Activated CD4-positive, CD25-positive, alpha-beta regulatory T cell treated with anti-CD3 and anti-CD28 coated beads, Interleukin-2, amount 50 U/mL, for 16 hours (primary cell): ENCODE measurements around the gene PBX2.
"Not testable (repeated sequence)": the region's sequence is repeated elsewhere in the genome, so short reads cannot be mapped to it uniquely, and the experiment has no call there.

Experiments used
- DNase-seq: peaks from one replicate; pipeline ENCODE4 v3.0.0-alpha.2; 2020; ENCODE audit warnings: low read depth, low spot score

Gene PBX2, protein sequence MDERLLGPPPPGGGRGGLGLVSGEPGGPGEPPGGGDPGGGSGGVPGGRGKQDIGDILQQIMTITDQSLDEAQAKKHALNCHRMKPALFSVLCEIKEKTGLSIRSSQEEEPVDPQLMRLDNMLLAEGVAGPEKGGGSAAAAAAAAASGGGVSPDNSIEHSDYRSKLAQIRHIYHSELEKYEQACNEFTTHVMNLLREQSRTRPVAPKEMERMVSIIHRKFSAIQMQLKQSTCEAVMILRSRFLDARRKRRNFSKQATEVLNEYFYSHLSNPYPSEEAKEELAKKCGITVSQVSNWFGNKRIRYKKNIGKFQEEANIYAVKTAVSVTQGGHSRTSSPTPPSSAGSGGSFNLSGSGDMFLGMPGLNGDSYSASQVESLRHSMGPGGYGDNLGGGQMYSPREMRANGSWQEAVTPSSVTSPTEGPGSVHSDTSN

DNA sequence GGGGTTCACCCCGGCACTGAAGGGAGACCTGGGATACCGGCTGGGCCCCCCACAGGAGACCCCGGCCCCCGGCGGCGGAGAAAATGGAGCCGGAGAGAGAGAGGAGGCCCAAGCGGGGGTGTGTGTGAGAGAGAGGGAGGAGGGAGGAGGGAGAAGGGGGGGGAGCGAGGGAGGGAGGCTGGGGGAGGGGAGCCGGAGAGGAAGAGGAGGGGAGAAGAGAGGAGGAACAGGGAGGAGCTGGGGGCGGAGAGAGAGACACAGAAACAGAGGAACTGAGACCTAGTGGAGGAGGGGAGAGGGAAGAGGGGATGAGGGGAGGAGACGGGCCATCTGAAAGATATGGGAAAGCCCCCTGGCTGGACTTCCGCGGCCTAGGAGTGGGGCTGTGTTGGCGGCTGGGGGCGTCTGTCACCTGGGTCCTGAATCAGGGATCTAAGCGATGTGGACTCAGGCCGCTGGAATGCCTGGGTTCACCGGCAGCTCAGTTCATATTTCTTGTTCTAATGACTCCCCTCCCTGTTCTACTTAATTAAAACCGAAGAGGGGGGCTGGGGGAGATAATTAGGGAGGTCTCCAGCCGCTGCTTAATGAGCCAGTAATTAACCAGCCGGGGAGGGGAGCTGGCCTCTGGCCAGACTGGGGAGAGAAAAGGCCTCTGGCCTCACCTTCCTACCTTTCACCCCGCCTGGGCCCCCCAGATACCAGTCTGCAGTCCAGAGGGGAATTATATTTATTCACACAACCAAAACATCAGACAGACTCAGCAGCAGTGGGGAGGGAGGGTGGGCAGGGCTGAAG is at the start of gene PBX2:
Gene PBX2, minus strand, starts transcription at position 149 of the 798 bp plus-strand sequence. CDS start 287 bp downstream, outside the sequence.
- peak; percentile 62 for DNase-seq

DNA sequence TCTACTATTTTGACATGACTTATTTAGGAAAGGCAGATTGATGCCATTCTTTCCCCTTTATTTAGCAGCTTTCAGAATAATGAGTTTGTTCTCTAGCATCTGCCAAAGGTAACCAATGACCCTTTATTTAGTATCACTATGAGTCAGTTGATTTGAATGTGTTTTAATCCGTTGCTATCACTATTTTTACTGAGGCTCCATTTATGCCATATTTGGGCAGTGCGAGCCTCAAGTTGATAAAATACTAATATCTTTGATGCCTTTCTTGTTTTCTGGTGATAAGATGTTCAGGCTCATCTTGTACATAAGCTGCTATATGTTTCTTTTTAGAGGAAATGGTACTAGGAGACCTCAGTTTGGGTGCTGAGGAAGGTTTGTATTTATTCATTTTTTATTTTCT is 49.5 kb upstream of the PBX2 start:
- no peak for DNase-seq

DNA sequence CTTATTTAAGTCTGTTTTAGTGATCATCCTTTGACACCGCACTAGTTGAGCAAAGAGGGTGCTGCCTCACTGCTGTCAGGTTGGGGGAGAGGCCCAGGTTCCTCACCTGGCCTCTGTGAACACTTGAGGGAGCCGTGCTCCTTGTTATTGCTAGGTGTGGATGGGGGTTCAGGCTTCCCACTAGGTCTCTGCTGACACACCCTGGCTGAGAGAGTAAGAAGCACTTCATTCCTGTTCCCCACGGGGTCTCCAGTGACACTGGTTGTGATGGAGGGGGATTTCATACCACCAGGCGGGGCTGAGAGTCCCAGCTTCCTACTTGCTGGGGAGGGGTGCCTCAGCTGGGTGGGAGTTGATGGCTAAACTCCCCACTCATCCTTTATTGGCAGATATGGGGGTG is 44.9 kb upstream of the PBX2 start:
- DNase-seq, result no peak

DNA sequence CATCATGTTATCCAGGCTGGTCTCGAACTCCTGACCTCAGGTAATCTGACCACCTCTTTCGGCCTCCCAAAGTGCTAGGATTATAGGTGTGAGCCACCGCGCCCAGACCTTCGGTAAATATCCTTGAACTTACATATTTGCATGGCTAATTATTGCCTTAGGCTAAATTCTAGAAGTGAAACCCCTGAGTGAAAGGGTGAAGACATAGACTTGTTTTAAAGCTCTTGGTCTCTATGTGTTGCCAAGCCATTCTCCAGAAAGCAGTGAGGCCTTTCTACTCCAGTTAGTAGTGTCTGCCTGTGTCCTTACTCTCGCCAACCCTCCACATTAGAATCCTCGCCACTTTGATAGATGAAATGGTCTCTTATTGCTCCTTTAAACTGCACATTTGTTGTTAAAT is 36.4 kb upstream of the PBX2 start:
- DNase-seq, result no peak

DNA sequence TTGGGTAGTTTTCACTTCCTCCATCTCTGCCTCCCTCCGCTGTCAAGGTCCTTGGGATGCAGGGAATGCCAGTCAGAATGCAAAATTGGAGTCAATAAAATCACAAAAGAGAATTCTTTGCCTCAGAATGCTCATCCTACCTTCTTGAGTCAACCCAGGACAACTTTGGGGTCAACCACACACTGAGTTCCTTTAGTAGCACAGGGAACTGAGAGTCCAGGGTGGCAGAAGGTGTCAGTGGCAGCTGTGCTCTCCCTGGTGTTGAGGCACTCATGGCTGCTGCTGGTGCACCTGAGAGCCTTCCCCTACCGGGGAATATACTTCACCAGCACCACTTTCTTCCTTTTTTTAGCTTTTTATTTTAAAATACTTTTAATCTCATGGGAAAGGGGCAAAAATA is 34.7 kb upstream of the PBX2 start:
- no peak for DNase-seq

DNA sequence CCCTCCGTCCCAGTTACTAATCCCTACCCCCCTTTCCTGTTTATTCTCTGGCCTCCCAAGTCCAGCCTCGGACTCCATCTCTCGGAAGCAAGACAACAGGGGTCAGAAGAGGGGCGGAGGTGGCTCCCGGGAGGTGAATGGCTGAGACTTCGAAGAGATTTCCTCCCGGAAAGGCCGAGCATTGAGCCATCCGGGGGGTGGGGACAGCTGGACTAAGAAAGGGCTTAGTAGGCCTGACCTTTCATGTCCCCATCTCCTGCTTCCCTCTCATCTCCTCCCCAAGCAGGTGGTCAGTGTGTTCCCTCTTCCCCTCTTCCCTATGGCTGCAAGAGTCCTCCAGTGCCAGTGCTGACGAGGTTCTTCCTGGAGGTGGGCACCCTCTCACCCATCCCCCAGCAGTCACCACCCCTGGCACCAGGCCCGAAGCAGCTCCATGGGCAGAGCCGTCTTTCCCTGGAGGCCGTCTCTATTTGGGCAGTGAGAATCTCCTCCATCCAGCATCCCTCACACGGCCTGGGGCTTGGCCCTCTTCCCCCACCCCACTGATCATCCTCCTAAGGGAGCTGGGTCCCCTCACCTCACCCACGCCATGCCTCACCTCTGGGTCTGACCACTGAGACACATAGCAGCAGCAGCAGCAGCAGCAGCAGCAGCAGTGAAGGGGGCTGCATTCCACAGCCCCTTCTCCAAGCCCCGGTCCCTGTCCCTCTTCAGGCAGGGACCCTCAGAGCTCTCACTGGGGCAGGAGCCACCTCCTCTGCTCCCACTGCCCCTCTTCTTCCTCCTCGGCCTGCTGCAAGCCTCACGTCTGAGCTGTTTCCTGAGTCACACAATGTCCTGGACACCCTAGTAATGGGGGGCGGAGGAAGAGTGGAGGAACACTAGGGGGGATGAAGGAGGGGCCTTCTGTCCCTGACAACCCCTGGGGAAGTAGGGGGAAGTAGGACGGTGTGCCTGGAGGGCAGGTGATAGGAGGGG is 33.5 kb upstream of the PBX2 start, which contains the start of gene NOTCH4:
Gene NOTCH4, minus strand, starts transcription at position 810 of the 978 bp plus-strand sequence. Its CDS starts 139 bp downstream, at position 671.
- DNase-seq, result no peak

DNA sequence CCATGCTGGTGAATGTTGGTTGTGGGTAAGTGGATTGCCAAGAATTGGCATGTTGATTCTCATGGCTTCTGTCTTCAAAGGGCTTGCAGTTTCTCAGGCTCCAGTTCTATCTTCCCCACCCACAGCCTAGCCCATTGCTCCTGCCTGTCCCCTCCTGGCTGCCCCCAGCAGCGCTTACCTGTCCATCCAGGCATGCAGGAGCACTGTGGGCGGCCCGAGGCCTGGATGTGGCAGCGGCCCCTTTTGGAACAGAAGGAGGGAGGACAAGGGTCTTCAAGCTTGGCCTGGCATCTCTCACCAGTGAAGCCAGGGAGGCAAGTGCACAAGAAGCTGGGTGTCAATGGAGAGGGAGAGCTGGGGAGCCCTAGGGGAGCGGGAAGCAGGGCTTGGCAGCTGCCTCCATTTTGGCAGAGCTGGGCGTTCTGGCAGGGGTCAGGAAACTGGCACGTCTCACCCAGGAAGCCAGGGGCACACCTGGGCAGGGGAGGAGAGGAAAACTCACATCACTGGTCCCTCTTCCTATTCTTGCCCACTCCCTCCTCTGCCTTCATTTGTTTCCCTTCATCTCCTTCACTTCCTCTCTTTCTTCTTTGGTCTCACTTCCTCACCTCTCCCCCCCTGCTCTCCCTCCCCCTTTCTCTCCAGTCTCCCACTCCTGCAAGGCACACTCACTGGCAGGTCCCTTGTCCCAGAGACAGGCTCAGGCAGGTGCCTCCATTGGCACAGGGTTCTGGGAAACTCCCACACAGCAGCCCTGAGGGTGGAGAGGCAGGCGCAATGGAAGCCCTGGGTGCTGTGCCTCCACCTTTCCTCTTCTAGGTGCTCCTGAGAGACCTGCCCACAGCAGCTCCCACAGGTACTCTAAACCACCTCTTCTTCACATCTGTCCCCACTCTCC is 32.6 kb upstream of the PBX2 start:
- DNase-seq, result no peak

DNA sequence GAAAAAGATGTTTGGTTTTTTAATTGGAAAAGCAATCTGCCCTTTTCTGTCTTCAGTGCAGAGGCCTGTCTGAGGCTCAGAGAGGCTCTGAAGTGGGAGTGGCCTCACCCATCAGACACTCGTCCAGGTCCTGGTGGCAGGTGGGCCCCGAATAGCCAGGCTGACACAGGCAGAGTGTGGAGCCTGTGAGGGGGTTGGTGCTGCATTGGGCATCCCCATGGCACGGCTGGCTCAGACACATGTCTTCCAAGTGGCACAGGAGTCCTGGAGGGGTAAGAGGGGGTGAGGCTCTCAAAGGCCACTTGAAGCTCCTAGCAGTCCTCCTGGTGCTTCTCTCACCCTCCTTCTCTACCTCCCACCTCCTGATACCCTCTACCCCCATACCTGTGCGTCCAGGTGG is 30.0 kb upstream of the PBX2 start:
- DNase-seq, result no peak

DNA sequence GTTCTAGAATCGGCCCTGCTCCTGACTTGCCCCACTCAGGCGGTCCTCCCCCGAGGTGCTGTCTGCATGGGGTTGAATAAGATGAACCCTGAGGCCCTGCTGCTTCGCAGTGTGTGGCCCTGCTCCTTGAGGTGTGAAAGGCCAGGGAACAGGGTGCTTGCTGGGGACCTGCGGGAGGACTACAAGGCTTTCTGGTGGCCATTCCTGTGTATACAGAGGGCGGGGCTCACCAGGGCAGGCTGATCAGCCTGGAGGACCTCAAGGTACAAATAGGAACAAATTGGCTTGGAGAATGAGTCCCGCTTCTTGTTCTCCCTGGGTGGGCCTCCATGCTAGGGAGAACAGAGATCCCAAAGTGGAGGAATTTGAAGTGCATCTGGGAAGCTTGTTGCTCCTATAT is 28.2 kb upstream of the PBX2 start:
- DNase-seq, result no peak

DNA sequence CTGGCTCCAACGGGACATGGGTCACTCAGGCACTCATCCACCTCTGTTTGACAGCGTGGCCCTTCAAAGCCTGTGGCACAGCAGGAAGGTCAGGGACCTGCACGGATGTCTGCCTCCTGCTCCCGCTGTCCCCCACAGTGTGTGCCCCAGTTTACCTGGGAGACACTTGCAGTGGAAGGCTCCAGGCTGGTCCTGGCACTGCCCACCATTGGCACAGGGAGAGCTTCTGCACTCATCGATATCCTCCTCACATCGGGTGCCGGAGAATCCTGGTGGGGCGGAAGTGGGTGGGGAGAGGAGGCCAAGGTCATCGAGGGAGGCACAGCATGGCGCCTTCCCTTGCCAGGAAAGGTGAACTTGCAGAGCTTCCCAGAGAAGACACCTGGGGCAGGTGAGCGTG is 27.0 kb upstream of the PBX2 start:
- DNase-seq, result no peak

DNA sequence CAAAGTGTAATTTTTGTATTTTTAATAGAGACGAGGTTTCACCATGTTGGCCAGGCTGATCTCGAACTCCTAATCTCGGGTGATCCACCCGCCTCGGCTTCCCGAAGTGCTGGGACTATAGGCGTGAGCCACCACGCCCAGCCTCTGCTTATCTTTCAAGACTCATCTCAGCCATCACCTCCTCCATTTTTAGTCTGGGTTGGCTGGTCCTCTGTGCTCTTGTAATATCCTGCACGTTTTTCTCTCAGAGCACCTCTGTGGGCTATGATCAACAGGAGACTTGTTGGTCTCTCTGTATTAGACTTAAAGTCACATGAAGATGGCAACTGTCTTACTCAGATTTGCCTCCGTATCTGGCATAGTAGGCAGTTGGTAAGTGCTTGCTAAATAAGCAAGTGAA is 26.3 kb upstream of the PBX2 start:
- DNase-seq, result no peak

DNA sequence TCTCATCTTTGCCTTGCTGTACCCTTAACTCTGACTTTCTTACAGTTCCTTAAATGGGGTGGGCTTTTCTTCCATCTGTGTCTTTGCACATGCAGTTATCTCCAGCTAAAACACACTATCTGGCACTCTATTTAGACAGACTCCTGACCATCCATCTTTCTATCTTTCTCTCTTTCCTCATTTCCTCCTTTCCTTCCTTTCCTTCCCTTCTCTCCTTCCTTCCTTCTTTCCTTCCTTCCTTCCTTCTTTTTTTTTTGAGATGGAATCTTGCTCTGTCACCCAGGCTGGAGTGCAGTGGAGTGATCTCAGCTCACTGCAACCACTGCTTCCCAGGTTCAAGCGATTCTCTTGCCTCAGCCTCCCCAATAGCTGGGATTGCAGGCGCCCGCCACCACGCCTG is 25.6 kb upstream of the PBX2 start:
- DNase-seq, result no peak

DNA sequence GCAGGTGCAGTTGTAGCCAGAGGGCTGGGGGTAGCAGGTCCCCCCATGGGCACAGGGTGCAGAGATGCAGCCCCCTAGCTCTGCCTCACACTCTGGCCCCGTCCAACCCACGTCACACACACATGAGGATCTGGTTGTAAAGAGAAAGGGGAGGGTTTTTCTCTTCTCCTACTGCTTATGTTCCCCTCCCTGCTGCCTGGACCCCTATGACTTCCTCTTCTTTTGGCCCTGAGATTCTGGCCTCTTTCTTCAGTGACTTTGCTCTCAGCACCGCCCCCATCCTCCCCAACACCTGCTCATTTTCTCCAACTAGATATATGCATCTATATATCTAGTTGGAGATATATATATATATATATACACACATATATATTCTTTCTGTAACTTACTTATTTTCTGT is 24.1 kb upstream of the PBX2 start:
- no peak for DNase-seq

DNA sequence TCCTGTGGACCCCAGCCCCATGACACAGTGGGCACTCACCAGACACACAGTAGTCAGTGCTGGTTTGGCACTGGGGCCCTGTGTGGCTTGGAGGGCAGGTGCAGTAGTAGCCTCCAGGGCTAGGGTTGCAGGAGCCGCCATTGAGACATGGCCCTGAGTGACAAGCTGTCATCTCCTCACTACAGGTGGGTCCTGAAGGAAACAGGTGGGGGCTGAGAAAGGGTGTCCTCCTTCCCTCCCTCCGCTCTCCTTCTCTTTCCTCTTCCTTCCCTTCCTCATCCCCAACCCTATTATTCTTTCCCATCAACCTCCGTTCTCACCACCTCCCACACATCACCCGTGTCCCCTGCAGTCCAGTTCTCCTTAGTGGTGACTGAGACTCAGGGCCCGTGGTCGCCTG is 23.6 kb upstream of the PBX2 start:
- no peak for DNase-seq

DNA sequence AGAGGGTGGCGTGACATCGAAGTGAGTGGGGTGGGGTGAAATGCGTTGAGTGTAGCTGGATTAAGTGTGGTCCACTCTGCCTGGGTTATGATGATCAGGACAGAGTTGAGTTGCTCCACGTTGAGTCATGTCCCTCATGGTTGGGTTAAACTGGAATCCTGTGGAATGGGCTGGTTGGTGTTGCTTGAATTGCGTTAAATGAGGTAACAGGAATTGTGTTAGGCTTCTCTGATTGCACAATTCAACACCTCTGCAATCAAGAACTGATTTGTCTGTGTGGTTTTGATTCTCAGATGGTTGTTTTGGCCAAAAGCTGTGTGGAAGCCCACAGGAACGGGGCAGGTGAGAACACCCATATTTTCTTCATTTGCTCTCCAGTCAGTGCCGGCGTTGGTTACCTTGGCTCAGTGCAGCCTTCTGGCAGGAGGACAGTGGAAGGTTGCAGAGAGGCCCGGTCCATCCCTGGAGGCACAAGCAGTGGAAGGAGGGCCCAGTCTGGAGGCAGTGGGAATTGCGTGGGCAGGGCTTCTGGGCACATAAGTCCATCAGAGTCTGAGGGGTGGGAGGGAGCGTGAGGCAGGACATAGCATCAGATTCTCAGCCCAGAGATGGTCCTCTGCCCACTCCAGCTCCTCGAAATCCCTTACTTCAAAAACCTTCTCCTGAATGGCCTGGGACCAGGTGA is 22.2 kb upstream of the PBX2 start:
- DNase-seq, result no peak

DNA sequence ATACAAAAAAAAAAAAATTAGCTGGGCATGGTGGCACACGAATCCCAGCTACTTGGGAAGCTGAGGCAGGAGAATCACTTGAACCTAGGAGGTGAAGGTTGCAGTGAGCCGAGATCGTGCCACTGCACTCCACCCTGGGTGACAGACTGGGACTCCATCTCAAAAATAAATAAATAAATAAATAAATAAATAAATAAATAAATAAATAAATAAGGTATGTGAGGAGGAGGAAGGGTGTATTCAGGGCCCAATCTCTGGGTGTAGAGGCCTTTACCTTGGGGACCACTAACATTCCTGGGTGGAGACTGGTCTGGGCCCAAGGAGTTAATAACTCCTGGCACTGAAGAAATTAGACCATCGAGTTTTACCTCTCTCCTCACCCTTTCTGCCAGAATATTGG is 21.4 kb upstream of the PBX2 start:
- not testable (repeated sequence) for DNase-seq

DNA sequence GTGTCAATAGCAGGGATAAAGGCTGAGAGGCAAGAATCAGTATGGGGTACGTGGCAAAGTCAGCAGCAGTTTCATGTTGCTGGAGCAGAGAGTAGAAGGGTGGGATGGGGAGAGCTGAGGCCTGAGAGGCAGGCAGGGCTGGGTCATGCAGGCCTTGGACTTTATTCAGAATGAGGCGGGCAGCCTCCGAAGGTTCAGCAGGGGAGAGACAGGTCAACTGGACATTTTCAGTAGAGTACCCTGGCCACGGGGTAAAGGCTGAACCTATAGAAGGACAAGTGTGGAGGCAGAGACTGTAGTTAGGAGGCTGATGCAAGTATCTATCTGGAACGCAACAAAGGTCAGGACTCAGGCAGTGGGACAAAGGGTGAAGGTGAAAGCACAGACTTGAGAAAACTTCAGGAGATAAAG is 20.2 kb upstream of the PBX2 start:
- no peak for DNase-seq

DNA sequence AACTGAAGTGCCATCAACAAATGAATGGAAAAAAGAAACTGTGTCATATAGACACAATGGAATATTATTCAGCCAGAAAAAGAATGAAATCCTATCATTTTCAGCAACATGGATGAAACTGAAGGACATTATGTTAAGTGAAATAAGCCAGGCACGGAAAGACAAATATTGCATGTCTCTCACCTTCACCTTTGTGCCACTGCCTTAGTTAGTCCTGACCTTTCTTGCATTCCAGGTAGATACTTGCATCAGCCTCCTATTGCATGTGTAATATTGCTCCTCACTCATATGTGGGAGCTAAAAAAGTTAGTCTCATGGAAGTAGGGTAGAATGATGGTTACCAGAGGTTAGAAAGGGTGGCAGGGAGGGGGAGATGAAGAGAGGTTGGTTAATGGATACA is 19.0 kb upstream of the PBX2 start:
- no peak for DNase-seq

DNA sequence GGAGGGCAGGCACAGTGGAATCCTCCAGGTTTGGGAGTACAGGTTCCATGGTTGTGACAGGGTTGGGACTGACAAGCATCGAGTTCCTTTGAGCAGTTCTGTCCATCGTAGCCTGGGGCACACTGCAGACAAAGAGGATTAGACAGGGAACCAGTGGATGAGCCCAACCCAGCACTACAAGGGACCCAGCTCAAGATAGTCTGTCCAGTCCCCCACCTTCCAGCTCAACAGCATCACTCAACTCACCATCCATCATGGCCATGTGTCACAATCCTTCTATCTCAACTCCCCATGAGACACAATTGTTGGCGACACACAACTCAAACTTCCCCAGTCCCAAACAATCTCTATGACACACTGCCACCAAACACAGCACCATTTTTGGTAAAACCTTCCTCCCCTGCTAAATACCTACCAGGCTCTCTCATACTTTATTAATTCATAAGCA is 14.3 kb upstream of the PBX2 start:
- no peak for DNase-seq
